HG03196 (cell line): ENCODE results near the gene ZMIZ1.
"Not testable (repeated sequence)": the region's sequence is repeated elsewhere in the genome, so short reads cannot be mapped to it uniquely, and the experiment has no call there.

Experiments
- ATAC-seq: cut with Tn5 transposase; IDR thresholded peaks from one replicate; pipeline ENCODE4 v1.9.1; 2021; ENCODE audit not compliant: unreplicated experiment

Gene ZMIZ1

DNA sequence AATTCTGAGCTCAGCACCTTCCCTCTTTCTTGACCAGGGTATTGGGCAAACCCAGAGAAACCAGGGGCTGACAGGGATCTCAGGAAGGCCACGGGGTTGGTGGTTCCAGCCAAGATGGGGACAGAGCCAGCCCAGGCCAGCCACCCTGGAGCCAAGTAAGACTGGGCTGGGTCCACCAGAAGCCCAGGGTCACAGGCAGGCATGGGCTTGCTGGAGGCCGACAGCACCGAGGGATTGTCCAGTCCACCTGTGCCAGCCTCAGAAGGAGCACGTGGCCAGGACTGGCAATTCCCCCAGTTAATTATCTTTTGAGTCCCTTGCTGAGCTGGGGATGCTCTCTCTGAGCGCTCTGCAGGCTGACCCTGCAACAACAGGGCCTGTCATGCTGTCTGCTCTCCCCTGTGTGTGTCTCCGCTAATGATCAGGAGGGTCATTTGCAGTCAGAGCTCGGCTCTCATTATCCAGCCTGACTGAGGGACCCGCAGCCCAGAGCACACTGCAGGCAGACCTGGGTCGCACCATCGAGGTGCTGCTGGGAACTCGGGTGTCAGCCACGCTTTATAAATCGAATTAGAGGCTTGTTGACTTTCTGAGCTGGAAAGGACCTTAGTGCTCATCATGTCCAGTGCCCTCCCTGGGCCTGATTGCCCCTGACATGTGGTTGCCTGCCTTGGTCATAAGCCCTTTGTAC, 209.0 kb downstream of the ZMIZ1 start:
- no peak for ATAC-seq

DNA sequence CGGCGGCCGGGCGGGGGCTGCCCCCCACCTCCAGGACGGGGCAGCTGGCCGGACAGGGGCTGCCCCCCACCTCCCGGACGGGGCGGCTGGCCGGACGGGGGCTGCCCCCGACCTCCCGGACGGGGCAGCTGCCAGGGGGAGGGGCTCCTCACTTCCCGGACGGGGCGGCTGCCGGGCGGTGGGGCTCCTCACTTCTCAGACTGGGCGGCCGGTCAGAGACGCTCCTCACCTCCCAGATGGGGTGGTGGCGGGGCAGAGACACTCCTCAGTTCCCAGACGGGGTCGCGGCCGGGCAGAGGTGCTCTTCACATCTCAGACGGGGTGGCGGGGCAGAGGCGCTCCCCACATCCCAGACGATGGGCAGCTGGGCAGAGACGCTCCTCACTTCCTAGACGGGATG, 210.3 kb downstream of the ZMIZ1 start:
- ATAC-seq = not testable (repeated sequence)

DNA sequence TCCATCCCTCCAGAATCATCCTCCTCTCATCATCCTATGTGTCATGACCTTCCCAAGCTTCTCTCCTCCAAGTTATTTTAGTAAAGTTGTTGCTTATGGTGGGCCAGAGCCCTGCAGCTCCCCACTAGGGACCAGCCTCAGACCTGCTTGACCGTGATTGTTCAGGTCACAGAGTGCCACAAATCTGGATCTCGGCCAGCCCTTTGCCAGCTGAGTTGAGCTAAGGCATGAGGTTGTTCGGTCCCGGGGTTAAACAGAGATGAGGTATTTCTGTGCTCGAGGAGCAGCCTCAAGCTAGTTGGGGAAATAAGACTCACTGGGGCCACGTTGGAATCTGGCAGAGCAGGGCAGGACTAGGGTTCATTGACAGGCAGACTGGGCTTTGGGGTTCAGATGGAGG, 212.2 kb downstream of the ZMIZ1 start:
- ATAC-seq = no peak

DNA sequence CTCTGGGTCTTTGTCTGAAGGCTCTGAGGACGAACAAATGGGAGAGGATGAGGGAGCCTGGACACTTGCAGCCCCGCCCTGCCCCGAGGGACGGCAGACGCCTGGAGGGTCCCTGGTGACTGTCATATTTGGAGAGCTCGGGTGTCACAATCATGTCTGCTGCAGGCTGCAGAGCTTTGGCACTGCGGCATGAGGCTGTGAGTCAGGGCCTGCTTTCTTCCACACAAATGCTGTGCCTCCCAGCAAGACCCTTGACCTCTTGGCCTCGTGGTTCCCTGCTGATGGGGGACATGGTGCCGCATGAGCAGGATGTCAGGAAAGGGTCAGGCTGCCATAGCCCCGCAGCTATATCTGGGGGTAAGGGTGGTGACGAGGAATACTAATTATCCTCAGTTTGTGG, 213.6 kb downstream of the ZMIZ1 start:
- ATAC-seq = no peak

DNA sequence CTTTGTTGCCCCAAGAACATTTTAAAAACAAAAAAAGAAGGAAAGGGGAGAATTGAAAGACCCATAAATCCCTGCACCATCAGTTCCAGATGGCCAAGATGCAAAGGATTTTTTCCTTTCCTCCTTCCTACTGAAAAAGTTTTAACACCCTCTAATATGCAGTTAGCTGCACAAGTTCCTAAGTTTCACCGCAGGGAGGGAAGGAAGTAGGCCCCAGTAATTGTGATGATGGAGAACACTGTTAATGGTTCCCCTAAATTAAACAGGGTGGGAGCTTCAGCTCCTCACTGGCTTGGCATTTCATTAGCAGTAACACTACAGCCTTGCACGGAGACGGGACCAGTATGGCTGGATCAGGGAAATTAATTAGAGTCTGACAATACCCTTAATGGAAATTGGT, 214.8 kb downstream of the ZMIZ1 start:
- ATAC-seq = no peak

DNA sequence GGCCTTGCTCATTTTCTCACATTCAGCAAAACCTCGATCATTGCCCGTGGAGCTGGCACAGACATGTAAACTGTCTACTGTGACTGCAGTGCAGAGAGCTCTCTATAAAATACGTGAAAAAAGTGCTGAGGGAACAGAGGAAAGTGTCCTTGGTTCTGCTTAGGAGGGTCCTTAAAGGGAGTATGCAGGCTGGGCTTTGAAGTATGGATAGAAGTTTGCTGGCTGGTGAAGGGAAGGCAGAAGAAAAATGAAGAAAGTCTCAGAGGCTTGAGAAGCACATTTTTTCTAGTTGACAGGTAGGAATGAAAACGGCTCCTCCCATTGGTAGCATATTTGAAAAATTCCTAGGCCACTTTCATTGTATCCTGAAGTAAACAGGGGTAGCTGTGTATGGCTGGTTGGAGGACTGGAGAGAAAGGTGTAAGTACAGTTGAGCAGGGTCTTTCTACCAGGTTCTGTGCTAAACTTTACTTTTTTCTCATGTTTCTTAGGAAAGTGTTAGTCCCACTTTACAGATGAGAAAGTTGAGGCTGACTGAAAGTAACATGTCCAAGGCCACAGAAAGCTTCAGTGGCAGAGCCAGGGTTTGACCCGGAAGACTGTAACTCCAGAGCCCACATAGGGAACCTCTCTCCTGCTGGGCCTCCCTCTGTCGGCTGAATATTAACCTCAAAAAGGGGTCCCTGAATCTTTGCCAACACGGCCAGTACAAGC, 215.5 kb downstream of the ZMIZ1 start:
- ATAC-seq = no peak

DNA sequence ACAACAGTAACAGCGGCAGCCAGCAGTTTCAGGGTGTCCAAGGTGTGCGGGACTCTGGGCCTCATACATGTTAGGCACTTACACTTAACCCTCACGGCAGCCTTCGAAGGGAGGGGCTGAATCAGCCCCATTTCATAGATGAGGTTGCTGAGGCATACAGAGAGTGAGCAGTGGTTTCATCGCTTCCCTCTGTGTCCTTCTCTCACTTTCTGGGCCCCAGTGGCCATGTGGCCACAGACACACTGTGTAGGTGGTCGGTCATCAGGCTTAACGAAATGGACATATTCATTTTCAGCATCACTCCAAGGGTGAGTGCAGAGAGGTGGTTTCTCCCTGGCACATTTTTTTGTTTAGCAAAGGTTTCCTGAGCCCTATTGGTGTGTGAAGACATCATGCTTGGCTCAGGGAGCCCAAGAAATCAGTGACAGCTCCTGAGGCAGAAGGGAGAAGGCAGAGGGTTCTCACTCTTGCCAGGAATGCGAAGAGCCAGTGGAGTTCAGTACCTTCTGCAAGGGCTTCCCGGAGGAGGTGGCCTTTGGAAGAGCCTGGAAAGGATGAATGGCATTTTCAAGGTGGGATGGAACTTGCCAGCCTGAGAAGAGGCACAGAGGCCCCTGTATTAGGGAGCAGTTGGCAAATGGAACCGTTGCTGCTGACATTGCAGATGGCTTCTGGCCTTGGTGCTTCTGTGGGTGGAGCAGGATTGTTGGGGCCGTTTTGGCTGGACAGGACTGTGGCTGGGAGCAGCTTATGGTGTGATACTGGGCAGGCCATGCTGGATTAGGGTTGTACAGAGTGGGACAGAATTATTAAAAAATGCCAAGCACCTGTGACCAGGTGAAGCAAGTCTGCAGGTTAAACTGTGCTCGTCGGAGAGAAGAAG, 216.8 kb downstream of the ZMIZ1 start:
- ATAC-seq = peak; percentile 55

DNA sequence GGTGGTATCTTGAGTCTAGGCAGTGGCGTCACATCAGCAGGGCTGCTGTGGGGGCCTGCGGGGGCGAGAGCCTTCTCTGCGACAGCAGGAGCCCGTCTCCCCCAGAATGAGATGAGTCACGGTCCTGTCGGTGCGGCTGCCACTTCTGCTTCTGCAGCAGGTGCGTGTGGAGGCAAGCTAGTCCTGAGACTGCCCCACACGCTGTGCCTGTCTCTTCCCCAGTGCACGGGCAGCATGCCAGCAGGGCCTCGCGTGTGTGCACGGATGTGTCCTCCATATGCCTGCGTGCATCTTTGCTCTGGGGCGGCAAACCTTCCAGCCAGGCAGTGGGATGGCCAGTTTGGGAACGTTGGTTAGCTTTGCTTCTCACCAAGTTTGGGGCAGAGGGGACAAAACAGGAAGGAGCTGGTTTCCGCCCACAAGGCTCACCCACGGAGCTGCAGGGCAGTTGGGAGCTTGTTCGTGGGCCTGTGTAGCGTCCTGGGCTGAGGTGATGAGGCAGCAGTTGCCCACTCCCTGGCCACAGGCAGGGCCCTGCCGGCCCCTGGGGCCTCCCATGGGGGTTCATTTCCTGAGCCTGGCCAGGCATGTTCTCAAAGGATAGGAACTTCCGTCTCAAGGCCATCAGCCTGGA, 217.7 kb downstream of the ZMIZ1 start:
- ATAC-seq = peak; percentile 76

DNA sequence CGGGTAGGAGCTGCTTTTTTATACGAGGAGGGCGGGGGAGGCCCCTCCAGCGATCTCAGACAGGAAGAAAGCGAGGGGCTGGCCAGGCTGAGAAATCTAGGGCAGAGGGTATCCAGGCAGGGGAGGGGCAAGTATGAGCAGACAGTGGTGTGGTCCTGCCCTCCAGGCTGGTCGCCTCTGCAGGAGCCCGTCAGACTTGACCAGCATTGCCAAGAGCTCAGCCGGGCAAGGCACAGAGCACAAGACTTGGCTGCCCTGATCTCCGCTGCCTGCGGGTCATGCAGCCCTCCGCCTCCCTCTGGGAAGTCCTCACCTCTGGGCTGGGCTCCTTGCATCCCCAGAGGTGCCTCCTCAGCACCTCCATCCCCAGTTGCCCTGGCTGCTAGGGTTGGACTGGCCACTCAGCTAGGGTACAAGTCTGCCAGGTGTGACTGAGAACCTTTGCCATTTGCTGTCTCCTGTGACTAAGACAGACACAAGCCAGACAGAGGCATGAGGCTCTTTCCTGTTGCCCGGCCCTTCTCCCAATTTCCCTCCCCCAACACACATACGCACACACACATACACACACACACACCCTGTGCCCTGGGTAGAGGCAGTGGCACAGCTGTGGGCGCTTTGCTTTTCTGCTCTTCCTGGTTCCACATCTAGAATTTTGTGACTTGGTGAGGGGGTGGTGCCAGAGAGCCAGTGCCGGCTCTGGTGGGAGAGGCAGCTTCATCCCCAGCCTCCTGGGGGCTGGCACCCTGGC, 219.4 kb downstream of the ZMIZ1 start:
- ATAC-seq = no peak

DNA sequence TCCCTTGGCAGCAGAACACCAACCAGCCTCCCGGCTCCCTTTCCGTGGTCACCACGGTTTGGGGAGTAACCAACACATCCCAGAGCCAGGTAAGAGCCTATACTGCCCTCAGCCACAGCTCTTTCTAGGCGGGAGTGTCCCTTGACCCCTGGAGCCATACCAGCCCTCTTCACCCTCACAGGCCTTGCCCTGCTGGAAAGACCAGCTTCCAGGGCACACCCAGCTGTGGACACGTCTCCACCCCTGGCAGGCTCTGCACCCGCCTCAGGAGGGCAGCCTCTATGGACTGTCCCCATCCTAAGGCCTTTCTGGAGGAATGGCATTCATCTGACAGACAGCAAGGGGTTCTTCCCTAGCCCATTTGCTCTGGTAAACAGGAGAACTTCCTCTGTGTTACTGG, 221.0 kb downstream of the ZMIZ1 start:
- ATAC-seq = no peak

DNA sequence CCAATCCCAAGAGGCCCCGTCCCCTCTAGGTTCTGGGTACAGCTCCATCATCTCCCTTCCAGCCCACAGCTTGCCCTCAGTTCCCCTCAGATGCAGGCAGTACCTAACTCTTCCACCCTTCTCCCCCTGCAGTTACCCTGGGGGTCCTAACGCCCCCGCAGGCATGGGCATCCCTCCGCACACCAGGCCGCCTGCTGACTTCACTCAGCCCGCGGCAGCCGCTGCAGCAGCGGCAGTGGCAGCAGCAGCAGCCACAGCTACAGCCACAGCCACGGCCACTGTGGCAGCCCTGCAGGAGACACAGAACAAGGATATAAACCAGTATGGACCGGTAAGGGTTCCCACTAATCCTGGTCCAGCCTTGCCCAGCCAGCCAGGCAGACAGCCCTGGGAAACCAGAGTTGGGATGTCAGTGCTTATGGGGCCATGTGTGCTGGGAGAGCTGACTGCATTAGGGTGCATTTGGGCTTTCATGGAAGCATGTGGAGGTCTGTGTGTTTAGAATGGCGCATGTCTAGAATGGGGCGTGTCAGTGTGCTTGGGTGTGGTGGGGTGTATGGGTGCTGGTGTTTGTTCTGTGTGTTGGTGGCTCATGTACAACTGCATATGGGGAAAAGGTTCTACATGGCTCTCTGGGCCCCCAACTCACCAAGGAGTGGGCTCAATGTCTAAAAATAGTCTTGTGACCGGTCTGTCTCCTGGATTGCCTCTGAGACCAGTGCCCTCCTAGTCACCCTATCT, 223.4 kb downstream of the ZMIZ1 start:
- ATAC-seq = no peak

DNA sequence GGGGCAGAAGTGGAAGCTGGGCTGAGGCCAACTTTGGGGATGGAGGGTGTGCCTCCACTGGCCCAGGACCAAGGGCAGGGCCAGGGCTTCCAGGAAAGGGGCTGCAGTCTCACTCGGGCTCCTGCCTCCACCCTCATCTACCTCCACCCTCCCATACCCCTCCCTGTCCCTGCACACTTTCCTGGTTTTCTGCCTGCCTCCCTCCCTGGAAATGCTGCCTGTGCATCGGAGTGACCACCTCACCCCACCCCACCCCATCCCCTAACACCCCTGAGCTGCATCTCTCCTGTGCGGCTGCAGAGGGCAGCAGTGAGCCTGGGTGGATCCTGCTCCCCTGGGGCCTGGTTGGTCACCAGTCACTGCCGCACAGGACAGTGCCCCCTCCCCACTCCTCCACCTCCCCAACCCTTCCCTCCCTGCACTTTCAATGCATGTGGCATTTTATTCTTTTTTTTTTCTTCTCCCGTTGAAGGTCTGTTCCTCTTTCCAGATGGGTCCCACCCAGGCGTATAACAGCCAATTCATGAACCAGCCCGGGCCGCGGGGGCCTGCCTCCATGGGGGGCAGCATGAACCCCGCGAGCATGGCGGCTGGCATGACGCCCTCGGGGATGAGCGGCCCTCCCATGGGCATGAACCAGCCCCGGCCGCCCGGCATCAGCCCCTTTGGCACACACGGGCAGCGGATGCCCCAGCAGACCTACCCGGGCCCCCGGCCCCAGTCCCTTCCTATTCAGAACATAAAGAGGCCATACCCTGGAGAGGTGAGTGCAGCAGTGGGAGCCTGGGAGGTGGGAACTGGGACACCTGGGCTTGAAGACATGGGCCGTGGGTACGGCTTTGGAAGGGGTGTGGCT, 224.4 kb downstream of the ZMIZ1 start:
- ATAC-seq = no peak

DNA sequence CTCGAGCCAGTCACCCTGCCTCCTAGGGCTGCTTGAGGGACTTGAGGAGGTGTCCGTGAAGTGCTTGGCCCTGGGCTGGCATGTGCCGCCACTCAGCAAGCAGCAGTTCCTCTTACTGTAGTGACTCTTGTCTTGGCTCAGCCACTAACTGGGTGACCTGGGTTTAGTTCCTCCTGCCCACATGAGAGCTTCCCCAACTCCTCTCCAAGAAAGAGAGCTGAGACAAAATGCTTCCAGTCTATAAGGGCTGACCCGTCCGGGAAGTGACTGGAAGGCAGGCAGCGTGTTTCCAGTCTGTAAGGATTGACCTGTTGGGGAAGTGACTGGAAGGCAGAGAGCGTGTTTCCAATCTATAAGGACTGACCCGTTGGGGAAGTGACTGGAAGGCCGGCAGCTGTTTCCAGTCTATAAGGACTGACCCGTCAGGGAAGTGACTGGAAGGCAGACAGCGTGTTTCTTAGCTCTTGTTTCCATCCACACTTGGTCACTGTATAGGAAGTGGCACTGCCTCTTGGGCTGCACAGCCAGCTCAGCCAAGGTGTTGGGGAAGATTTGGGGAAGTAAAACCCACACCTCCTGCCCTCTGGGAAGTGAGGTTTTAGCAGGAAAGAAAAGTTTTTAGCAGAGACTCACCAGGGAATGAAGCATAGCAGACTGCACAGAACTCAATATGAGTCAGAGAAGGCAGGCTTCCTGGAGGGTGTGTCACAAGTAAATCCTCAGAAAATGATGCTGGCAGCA, 225.2 kb downstream of the ZMIZ1 start:
- ATAC-seq = no peak

DNA sequence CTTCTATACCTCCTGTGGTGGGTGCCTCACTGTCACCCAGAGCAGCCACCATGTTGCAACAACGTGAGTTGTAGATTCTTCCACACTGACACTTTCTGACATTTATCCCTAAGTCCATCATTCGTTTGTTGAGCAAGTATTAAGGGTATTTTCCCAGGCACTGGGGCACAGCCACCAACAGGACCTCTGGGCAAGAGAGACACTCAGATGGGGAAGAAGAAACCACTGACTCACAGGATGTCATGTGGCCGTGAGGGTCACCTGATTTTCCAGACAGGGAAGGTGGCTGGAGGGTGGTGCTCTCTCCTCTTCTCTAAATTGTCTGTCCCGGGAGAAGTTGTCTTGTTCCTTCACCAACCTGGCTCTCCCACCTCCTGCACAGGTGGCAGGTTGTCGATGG, 226.8 kb downstream of the ZMIZ1 start:
- ATAC-seq = no peak

DNA sequence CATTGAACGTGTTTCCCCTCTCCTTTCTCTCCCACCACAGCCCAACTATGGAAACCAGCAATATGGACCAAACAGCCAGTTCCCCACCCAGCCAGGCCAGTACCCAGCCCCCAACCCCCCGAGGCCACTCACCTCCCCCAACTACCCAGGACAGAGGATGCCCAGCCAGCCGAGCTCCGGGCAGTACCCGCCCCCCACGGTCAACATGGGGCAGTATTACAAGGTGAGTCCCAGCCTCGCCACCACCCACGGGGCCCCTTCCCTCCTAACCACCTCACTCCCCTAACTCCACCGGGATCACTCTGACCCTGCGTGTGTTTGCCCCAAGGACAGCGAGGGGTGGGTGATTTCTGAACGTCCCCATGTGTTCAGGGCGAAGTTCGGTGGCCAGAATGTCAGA, 227.7 kb downstream of the ZMIZ1 start:
- ATAC-seq = no peak

DNA sequence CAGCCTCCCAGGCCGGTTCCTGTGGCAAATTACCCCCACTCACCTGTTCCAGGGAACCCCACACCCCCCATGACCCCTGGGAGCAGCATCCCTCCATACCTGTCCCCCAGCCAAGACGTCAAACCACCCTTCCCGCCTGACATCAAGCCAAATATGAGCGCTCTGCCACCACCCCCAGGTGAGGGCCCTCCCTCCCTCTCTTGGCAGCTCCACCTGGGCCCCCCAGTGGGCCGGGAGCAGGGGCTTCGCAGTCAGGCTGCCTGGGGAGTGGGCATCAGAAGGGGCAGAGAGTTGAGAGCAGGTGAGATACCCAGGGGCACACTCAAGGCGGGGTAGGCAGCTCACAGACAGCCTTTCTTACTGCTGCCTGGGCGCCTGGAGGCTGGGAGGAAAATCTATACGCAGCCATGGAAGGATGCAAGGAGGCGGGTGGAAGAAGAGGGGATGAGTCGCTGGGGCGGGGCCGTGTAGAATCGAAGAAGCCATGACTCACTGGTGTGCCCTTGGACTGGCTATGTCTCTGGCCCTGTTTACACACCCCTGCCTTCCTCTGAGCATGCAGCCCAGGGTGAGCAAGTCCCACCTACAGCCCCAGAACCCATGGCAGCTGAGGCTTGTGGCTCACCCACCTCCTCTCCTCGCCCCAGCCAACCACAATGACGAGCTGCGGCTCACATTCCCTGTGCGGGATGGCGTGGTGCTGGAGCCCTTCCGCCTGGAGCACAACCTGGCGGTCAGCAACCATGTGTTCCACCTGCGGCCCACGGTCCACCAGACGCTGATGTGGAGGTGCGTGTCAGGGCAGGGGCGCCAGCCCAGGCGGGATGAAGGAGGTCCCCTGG, 229.9 kb downstream of the ZMIZ1 start:
- no peak for ATAC-seq
